IMR-90 (cell line): ENCODE results near the gene NME7. TPM values are rescaled to one million over a fixed set of nuclear protein-coding genes. Genes with fewer than 3 reads are reported as not detected.

Experiments
- ATAC-seq: fragments of 200-7000 bp; cut with Tn5 transposase; 2 replicates; pipeline ENCODE4 v1.9.1; 2020; ENCODE audit warnings: low read depth, mild to moderate bottlenecking, moderate library complexity
- BruUV-seq: library from RNA; stranded (reverse); fragments of 400-500 nt; replicated peaks from 2 replicates; lab custom pipeline; 2021; lab: Mats Ljungman, UMichigan
- CTCF ChIA-PET: fragments of 300-600 bp; formaldehyde crosslinking; extraction: SDS; loops from one replicate; lab custom pipeline; 2021; ENCODE audit warnings: antibody characterized with exemption; lab: Yijun Ruan, JAX
- POLR2A ChIA-PET: fragments of 300-600 bp; sonication (Branson Sonifier 250); formaldehyde crosslinking; loops from one replicate; lab custom pipeline; 2022; ENCODE audit warnings: antibody characterized with exemption; ENCODE audit not compliant: unreplicated experiment; lab: Charles Lee
- DNase-seq: peaks from one replicate; pipeline ENCODE4 v3.0.0; 2013
- H2AFZ ChIP-seq: replicated peaks from 2 replicates; pipeline ENCODE3; 2013; ENCODE audit warnings: low read length, mild to moderate bottlenecking; ENCODE audit not compliant: poor library complexity
- H2AK5ac ChIP-seq: 2 replicates; pipeline ENCODE4 v1.6.1; 2013; ENCODE audit warnings: low read depth, low read length, inconsistent platforms
- H2AK9ac ChIP-seq: replicated peaks from 2 replicates; pipeline ENCODE3; 2013; ENCODE audit warnings: mild to moderate bottlenecking, low read depth, low read length, moderate library complexity; ENCODE audit not compliant: poor library complexity
- H2BK120ac ChIP-seq: 2 replicates; pipeline ENCODE4 v1.6.1; 2013; ENCODE audit warnings: low read depth, low read length, inconsistent platforms
- H2BK15ac ChIP-seq: 3 replicates; pipeline ENCODE4 v1.6.1; 2013; ENCODE audit warnings: low read depth, low read length, inconsistent platforms
- H2BK20ac ChIP-seq: 2 replicates; pipeline ENCODE4 v1.6.1; 2013; ENCODE audit warnings: low read depth, mild to moderate bottlenecking, inconsistent platforms, low read length, moderate library complexity
- H2BK5ac ChIP-seq: 2 replicates; pipeline ENCODE4 v1.6.1; 2013; ENCODE audit warnings: mild to moderate bottlenecking, low read depth, low read length, inconsistent platforms; ENCODE audit not compliant: poor library complexity, severe bottlenecking
- H3K14ac ChIP-seq: replicated peaks from 2 replicates; pipeline ENCODE4 v1.6.1; 2013; ENCODE audit warnings: low read depth, low read length, inconsistent platforms
- H3K18ac ChIP-seq: 2 replicates; pipeline ENCODE4 v1.6.1; 2013; ENCODE audit warnings: low read depth, low read length, control low read depth
- H3K23ac ChIP-seq: 2 replicates; pipeline ENCODE4 v1.6.1; 2013; ENCODE audit warnings: low read depth, low read length, inconsistent platforms
- H3K27ac ChIP-seq: 2 replicates; pipeline ENCODE4 v1.5.1; 2013; ENCODE audit warnings: mild to moderate bottlenecking, control low read depth, low read length; ENCODE audit not compliant: insufficient read depth
- H3K27me3 ChIP-seq: 2 replicates; pipeline ENCODE4 v1.6.1; 2013; ENCODE audit warnings: low read length; ENCODE audit not compliant: control insufficient read depth, insufficient read depth
- H3K36me3 ChIP-seq: 2 replicates; pipeline ENCODE4 v1.6.1; 2013; ENCODE audit warnings: low read length, mixed read lengths; ENCODE audit not compliant: control insufficient read depth, insufficient read depth
- H3K4ac ChIP-seq: 2 replicates; pipeline ENCODE4 v1.6.1; 2013; ENCODE audit warnings: low read depth, low read length, inconsistent platforms
- H3K4me1 ChIP-seq: 2 replicates; pipeline ENCODE4 v1.6.1; 2013; ENCODE audit warnings: low read length, mixed read lengths; ENCODE audit not compliant: control insufficient read depth, insufficient read depth
- H3K4me2 ChIP-seq: 2 replicates; pipeline ENCODE4 v1.6.1; 2013; ENCODE audit warnings: low read depth, mild to moderate bottlenecking, control low read depth, low read length, moderate library complexity
- H3K4me3 ChIP-seq: 2 replicates; pipeline ENCODE4 v1.5.1; 2013; ENCODE audit warnings: low read depth, mild to moderate bottlenecking, control low read depth, low read length, moderate library complexity; ENCODE audit not compliant: insufficient read depth
- H3K56ac ChIP-seq: 2 replicates; pipeline ENCODE4 v1.6.1; 2013; ENCODE audit warnings: low read length, inconsistent platforms; ENCODE audit not compliant: insufficient read depth; ENCODE audit errors: extremely low read depth
- H3K79me1 ChIP-seq, 2 experiments: 2 replicates each; pipeline ENCODE4 v1.6.1; 2013; ENCODE audit warnings: low read length in 2 of 2, inconsistent platforms in 1 of 2, low read depth in 1 of 2
- H3K9ac ChIP-seq: 2 replicates; pipeline ENCODE4 v1.6.1; 2013; ENCODE audit warnings: low read depth, low read length, control low read depth
- H3K9me1 ChIP-seq: 2 replicates; pipeline ENCODE4 v1.6.1; 2013; ENCODE audit warnings: low read length, inconsistent platforms; ENCODE audit not compliant: insufficient read depth
- H3K9me3 ChIP-seq: 2 replicates; pipeline ENCODE4 v1.6.1; 2013; ENCODE audit warnings: low read length; ENCODE audit not compliant: control insufficient read depth, insufficient read depth
- H4K20me1 ChIP-seq: 2 replicates; pipeline ENCODE4 v1.6.1; 2013; ENCODE audit warnings: low read length, inconsistent platforms; ENCODE audit not compliant: insufficient read depth
- H4K5ac ChIP-seq: 2 replicates; pipeline ENCODE4 v1.6.1; 2013; ENCODE audit warnings: mild to moderate bottlenecking, low read depth, low read length, control low read depth
- H4K8ac ChIP-seq, 2 experiments: 2 replicates each; pipeline ENCODE4 v1.6.1; 2013; ENCODE audit warnings: low read depth in 2 of 2, low read length in 2 of 2, control low read depth in 1 of 2, inconsistent platforms in 1 of 2
- H4K91ac ChIP-seq: 2 replicates; pipeline ENCODE4 v1.6.1; 2013; ENCODE audit warnings: low read depth, low read length, inconsistent platforms; ENCODE audit not compliant: insufficient read depth
- CEBPB ChIP-seq: IDR thresholded peaks from 2 replicates; pipeline ENCODE4 v1.6.1; 2012; ENCODE audit warnings: low read depth, low read length, improper control_type of control experiment
- FOS ChIP-seq: fragments of 150-350 bp; IDR thresholded peaks from 2 replicates; pipeline ENCODE4 v1.6.1; 2016; ENCODE audit warnings: low read depth, low read length
- MAFK ChIP-seq: IDR thresholded peaks from 2 replicates; pipeline ENCODE4 v1.6.1; 2012; ENCODE audit warnings: low read depth, low read length, improper control_type of control experiment
- MAZ ChIP-seq: IDR thresholded peaks from 2 replicates; pipeline ENCODE4 v1.6.1; 2012; ENCODE audit warnings: low read depth, mild to moderate bottlenecking, low read length, improper control_type of control experiment, moderate library complexity, borderline replicate concordance
- MXI1 ChIP-seq: IDR thresholded peaks from 2 replicates; pipeline ENCODE4 v1.6.1; 2012; ENCODE audit warnings: low read depth, mild to moderate bottlenecking, low read length, moderate library complexity, borderline replicate concordance
- NFE2L2 ChIP-seq: fragments of 150-350 bp; IDR thresholded peaks from 2 replicates; pipeline ENCODE4 v1.6.1; 2016; ENCODE audit warnings: low read depth, mild to moderate bottlenecking, low read length
- POLR2A ChIP-seq: IDR thresholded peaks from 2 replicates; pipeline ENCODE4 v1.6.1; 2012; ENCODE audit warnings: mild to moderate bottlenecking, low read depth, low read length
- RAD21 ChIP-seq: IDR thresholded peaks from 2 replicates; pipeline ENCODE4 v1.6.1; 2012; ENCODE audit warnings: low read length, improper control_type of control experiment
- RCOR1 ChIP-seq: IDR thresholded peaks from 2 replicates; pipeline ENCODE4 v1.6.1; 2012; ENCODE audit warnings: mild to moderate bottlenecking, low read length, improper control_type of control experiment; ENCODE audit not compliant: insufficient replicate concordance
- SMC3 ChIP-seq: fragments of 150-350 bp; IDR thresholded peaks from 2 replicates; pipeline ENCODE4 v1.6.1; 2016; ENCODE audit warnings: low read depth, mild to moderate bottlenecking, antibody characterized with exemption, low read length, moderate library complexity
- WGBS, 2 experiments: methylation state at CpG; one replicate each; pipeline versions ENCODE4 v1.1.5 to v1.1.7; 2013; ENCODE audit warnings: missing lambda C conversion rate in 2 of 2; ENCODE audit not compliant: insufficient read length in 1 of 2; ENCODE audit errors: extremely low coverage in 2 of 2; 5-methylcytosine and 5-hydroxymethylcytosine counted together
- dilution Hi-C: fragments of 300-500 bp; cut with HindIII; formaldehyde crosslinking; loops from one replicate; pipeline ENCODE4 v1.14.3; 2018; ENCODE audit warnings: low sequenced_read_pairs; ENCODE audit not compliant: unreplicated experiment
- in situ Hi-C: fragments of 300-500 bp; cut with MboI; formaldehyde crosslinking; loops from 3 replicates; pipeline ENCODE4 v1.14.3; 2019; ENCODE audit warnings: low sequenced_read_pairs, inconsistent platforms, mixed read lengths
- intact Hi-C: fragments of 100-400 bp; cut with micrococcal nuclease; formaldehyde crosslinking; loops from 2 replicates; pipeline ENCODE4 v1.10.0; 2022
- polyA plus RNA-seq, 3 experiments: library from polyadenylated mRNA; depleted of rRNA; stranded (reverse); fragments of >200 nt; gene quantifications; 2 replicates each; pipeline ENCODE4 v1.2.3, GENCODE V29; 2012; ENCODE audit warnings: low replicate concordance in 1 of 3
- total RNA-seq: library from RNA; depleted of rRNA; stranded (reverse); fragments of >200 nt; gene quantifications from 2 replicates; pipeline ENCODE4 v1.2.3, GENCODE V29; 2012
- TF ChIP-seq, protein P1 (sequence below): fragments of 150-350 bp; IDR thresholded peaks from 2 replicates; pipeline ENCODE4 v1.6.1; 2016; ENCODE audit warnings: low read depth, mild to moderate bottlenecking, low read length, moderate library complexity, borderline replicate concordance
- TF ChIP-seq, protein P2 (sequence below): fragments of 150-350 bp; IDR thresholded peaks from 2 replicates; pipeline ENCODE4 v1.6.1; 2017; ENCODE audit warnings: mild to moderate bottlenecking, antibody characterized with exemption, low read length, low read depth

NME7 gene
- total and polyA plus RNA-seq, 2 of the 4 experiments (the other 2 are of a cell fraction): 18.3 to 22.4 TPM

DNA sequence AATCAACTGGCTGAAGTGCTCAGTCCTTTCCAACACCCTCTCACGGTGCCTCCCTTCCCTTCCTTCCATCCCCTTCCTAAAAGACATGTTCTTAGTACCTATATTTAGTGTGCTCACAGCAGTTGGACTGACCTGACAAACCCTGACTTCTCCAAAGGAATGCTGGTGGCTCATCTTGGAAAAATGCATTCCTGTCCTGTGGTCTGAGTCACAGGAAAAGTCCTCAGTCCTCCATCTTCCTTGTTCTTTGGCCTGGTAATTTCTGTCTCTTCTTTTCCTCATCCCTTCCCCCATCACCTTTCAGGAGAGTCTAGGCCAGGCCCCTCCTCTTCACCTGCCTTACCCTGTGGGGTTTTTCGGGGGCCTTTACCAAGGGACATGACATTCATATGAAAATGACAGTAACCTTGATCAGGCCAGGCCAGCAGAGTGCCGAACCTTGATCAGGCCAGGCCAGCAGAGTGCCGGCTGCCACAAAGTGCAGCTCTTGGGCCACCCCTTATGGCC lies 253.9 kb downstream of the NME7 start:
- Histone ChIP-seq H3K27ac (peak overlapping the region; percentile 94), H2AK9ac (peak overlapping the region; percentile 79)
- in situ Hi-C loops: loop anchor here (10.0 to 25.0 kb wide), 3 partner anchors 371 to 1599 kb away; partner anchors contain the start of genes GPR161 and SLC19A2

More for the DNA sequence above, 253.9 kb downstream of the NME7 start:
- Histone ChIP-seq H3K79me1 (peaks cover 14 to 73% of the 10 kb centered on the region in 2 experiments; a peak in 3 of 4 replicates), H3K4me2 (peak overlapping the region; percentile 16), H2BK15ac (peak overlapping the region; percentile 88; the same call in 1 of the 3 replicates), H3K9me1 (peaks cover 25% of the 10 kb centered on the region), H3K9ac (peak overlapping the region; percentile 21; the same call in 1 of the 2 replicates), H3K36me3 (peaks cover 4% of the 10 kb centered on the region; the same call in 1 of the 2 replicates), H3K23ac (peak overlapping the region; percentile 96), H2AFZ (peak overlapping the region; percentile 75), H3K27me3 (no peaks in the 10 kb centered on the region), H3K4ac (peak overlapping the region; percentile 97), H4K5ac (peak overlapping the region; percentile 91), H2AK5ac (peak overlapping the region; percentile 85), H3K4me1 (peaks cover 38% of the 10 kb centered on the region), H4K91ac (peak overlapping the region; percentile 97), H2BK120ac (peak overlapping the region; percentile 98), H3K9me3 (no peaks in the 10 kb centered on the region), H2BK20ac (peak overlapping the region; percentile 97), H4K8ac (peak overlapping the region; percentile 78 to 89), H4K20me1 (no peaks in the 10 kb centered on the region), H3K56ac (peak overlapping the region; percentile 79), H3K4me3 (no peak overlapping the region), H2BK5ac (peak overlapping the region; percentile 97), H3K14ac (peak overlapping the region; percentile 94), H3K18ac (peak overlapping the region; percentile 78)
- ChIA-PET CTCF (no interaction called here), POLR2A (no interaction called here)
- dilution Hi-C loops (no loop called here), intact Hi-C loops (no loop called here)
- TF ChIP-seq RCOR1 (peak; percentile 74), SMC3 (no peak), MAFK (no peak), FOS (peak; percentile 78), MAZ (no peak), POLR2A (0 out of 2 replicates have a peak, but pooled peaks have one; percentile 37), RAD21 (no peak), MXI1 (no peak), CEBPB (no peak), NFE2L2 (no peak)
- TF ChIP-seq, protein P1, sequence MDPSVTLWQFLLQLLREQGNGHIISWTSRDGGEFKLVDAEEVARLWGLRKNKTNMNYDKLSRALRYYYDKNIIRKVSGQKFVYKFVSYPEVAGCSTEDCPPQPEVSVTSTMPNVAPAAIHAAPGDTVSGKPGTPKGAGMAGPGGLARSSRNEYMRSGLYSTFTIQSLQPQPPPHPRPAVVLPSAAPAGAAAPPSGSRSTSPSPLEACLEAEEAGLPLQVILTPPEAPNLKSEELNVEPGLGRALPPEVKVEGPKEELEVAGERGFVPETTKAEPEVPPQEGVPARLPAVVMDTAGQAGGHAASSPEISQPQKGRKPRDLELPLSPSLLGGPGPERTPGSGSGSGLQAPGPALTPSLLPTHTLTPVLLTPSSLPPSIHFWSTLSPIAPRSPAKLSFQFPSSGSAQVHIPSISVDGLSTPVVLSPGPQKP: no peak
- TF ChIP-seq, protein P2, sequence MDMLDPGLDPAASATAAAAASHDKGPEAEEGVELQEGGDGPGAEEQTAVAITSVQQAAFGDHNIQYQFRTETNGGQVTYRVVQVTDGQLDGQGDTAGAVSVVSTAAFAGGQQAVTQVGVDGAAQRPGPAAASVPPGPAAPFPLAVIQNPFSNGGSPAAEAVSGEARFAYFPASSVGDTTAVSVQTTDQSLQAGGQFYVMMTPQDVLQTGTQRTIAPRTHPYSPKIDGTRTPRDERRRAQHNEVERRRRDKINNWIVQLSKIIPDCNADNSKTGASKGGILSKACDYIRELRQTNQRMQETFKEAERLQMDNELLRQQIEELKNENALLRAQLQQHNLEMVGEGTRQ: no peak
- ATAC-seq (peak; percentile 75), DNase-seq (peak; percentile 95)
- WGBS, 2 experiments: no CpG with 5 or more reads among the region's 4 CpGs
- BruUV-seq: no TSS peak
